Stimulated activated naive CD8-positive, alpha-beta T cell treated with anti-CD3 and anti-CD28 coated beads, Interleukin-15, Interleukin-2, amounts not matched to agents 100 U/mL and 50 U/mL, for 24 hours (primary cell): ENCODE data around the gene CENPE.

Experiments used
- ATAC-seq: fragments of 150-1000 bp; cut with Tn5 transposase; one replicate; pipeline ENCODE4 v1.10.0; 2021
- DNase-seq: peaks from one replicate; pipeline ENCODE4 v3.0.0; 2021

CENPE gene

GRCh38 chr4:103136671-103137445 is 61.3 kb downstream of the CENPE start:
- ATAC-seq, result no peak
- DNase-seq, result no peak

DNA sequence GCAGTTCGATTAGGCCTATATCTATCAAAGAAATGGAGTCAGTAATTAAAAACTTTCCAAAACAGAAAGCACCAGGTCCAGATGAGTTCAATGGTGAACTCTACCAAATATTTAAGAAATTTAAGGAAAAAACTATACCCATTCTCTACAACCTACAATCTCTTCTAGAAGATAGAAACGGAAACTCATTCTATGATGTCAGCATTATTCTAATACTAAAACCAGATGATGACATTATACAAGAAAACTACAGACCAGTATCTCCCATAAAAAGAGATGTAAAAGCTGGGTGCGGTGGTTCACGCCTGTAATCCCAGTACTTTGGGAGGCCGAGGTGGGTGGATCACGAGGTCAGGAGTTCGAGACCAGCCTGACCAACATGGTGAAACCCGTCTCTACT is 69.0 kb downstream of the CENPE start:
- ATAC-seq (no peak), DNase-seq (no peak)

DNA sequence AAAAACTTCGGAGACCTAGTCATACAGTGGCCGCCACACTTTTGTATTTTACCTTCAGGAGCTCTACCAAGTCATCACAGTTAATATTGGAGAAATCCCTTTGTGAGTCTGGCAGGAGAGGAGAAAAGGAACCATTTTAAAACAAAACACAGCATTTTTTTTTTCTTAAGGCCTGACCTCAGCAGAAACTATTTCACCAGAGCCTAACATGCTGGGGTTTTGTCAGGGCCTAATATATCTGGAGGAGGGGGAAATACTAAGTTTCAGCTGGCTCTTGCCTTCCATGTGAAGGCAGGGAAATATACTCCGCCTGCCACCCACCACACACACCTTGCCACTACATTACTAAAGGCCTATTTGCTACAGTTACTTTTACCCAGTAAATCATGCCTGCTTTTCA is 72.0 kb downstream of the CENPE start:
- ATAC-seq (no peak), DNase-seq (no peak)

GRCh38 chr4:103123114-103123513 is 75.0 kb downstream of the CENPE start:
- ATAC-seq (no peak), DNase-seq (no peak)

DNA sequence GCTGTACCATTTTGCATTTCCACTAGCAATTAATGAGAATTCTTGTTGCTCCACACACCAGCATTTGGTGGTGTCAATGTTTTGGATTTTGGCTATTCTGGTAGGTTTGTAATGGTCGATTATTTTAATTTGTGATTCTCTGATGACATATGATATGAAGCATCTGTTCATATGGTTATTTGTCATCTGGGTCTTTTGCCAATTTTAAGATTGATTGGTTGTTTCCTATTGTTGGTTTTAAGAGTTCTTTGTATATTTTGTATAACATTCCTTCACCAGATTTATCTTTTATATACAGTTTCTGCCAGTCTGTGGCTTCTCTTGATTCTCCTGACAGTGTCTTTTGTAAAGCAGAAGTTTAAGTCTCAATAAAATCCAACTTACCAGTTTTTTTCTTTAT is 80.0 kb downstream of the CENPE start:
- ATAC-seq, result no peak
- no peak for DNase-seq

GRCh38 chr4:103111598-103111997 is 86.5 kb downstream of the CENPE start:
- DNase-seq (no peak), ATAC-seq (no peak)

DNA sequence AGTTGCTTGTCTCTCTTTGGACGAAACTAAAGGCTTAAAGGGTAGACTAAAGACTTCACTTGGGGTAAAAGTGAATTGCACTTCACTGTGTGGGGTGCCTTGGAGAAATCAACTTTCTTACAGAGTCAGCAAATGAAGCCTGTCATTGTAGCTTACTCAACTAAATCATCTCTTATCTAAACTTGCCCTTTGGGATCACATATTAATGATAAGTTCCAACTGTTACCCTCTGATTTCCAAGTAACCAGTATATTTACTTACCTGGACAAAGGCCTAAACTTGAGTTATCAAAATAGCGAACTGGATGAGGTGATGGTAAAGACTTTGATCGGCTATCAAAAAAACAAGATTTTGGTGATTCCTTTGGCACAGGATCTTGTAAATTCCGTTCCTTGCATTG is 89.6 kb downstream of the CENPE start:
- DNase-seq (no peak), ATAC-seq (no peak)

DNA sequence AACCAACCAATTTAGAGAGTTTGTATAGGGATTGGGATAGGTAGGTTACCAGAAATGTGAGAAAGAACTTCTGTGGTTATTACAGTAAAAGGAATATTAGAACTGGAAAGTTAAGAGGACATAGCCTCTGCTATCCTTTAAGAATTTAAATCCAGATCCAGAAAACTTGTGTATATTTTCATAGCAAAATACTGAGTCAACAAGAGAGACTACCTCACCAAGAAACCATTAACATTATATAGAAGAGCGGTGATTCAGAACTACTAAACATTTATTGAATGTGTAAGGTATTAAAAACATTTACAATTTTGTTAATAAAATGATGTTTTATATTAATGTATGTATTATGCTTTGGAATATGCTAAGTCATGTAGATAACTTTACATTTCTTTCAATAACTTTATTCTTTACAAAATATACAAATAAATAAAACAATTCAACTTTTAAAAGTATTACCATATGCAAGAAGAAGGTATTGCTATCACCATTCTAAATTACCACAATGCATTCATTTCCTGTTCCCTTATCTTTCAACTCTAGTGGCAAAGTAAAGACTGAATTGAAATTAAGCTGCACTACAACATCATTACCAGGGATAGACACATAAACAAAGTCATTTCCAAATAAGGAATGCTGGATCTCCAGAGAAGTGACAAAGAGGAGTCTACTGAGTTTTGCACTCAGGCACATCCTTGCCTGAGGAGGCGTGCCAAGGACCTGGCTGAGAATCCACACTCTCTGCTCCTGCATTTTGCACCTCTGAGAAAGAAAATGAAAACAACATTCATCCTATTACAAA is 92.4 kb downstream of the CENPE start:
- ATAC-seq (no peak), DNase-seq (no peak)

- ATAC-seq (no peak), DNase-seq (no peak)
Measured at GRCh38 chr4:103104886-103105285, 93.3 kb downstream of the CENPE start.

- ATAC-seq (no peak), DNase-seq (no peak)
Measured at GRCh38 chr4:103100691-103101090, 97.5 kb downstream of the CENPE start.

- DNase-seq, result peak; percentile 35
- peak; percentile 94 for ATAC-seq
Measured at GRCh38 chr4:103099691-103100392, 98.3 kb downstream of the CENPE start, which contains the start of gene BDH2. BDH2 (minus strand) TSS chr4:103099834; CDS start chr4:103096254, 3,580 bp downstream.

DNA sequence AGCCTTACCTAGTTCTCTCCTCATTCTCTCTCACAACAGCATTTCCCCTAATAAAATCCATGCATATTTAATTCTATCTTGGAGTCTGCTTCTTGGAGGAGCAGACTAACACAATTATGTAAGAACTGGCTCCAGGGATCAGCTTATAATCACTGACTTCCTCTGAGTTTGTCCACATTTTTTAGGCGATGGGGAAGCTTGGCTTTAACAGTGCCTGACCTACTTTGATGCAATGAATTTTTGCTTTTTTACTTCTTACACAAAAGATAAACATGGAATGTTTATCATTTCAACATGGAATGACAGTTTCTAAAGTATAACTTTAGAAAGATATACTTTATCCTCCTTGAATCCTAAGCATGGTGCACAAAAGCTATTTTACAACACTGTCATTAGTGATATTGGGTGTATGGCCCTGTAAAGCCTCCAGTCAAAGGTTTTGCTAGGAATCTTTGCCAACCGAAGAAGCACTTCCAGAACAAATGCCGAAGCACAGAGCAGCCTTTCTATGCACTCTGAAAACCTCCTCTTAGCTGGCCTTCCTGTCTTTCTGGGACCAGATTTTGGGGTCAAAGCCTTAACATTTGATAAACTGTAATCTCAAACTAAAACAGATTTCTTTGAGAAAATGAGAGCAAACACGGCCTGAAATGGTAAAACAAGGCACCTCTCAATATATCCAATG is 99.2 kb downstream of the CENPE start:
- ATAC-seq (no peak), DNase-seq (no peak)

- ATAC-seq, result no peak
Measured at GRCh38 chr4:103098341-103098740, 99.8 kb downstream of the CENPE start.

GRCh38 chr4:103097112-103097511 is 101.0 kb downstream of the CENPE start:
- DNase-seq (no peak), ATAC-seq (no peak)

More at GRCh38 chr4:103098341-103098740, 99.8 kb downstream of the CENPE start:
- DNase-seq, result no peak

GRCh38 chr4:103095080-103095479 is 103.1 kb downstream of the CENPE start:
- DNase-seq, result no peak
- no peak for ATAC-seq

- ATAC-seq (no peak), DNase-seq (no peak)
Measured at GRCh38 chr4:103092245-103092644, 105.9 kb downstream of the CENPE start.

DNA sequence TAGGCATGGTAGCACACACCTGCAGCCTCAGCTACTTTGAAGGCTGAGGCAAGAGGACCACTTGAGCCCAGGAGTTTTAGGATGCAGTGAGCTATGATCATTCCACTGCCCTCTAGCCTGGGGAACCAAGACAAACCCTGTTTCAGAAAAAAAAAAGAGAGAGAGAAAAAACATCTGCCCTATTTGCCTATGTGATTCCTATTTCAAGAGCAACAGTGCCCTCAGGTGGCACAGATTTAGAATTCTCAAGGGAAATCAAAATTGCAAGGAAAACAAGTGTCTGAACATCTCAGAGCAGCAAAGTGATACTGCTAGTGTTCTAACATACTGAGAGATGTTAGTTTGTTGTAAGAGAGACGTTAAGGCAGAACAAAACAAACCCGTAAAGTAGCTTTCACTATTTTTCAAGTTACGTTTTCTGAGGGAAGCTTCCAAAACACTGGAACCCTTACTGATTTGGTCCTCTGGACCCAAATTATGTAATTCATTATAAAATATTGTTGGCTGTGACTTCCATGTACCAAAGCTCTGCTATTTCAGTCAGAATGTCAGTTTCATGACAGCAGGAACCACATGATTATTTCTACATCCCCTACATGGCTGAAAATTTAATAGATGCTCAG is 106.4 kb downstream of the CENPE start:
- peak; percentile 50 for ATAC-seq
- peak; percentile 24 for DNase-seq

DNA sequence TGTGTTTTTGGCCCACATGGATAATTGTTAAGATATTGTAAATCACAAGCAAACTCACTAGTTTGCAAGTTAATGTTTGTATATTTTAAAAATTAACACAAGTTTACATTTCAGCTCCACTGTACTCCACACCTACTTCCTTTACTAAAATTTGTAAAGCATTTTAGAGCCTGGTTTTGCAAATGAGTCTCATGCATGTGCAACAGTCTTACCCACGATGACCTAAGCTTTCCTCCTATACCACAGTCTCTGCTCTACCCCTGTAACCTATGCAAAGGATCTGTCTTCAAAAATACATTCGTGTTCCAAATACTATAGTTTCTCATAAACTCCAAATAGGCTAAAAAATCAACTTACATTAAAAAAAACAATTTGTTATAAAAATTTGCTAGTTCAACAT is 108.7 kb downstream of the CENPE start:
- no peak for ATAC-seq

GRCh38 chr4:103086551-103086950 is 111.6 kb downstream of the CENPE start:
- no peak for DNase-seq
- ATAC-seq, result no peak

More for the DNA sequence above, 108.7 kb downstream of the CENPE start:
- DNase-seq, result no peak

- DNase-seq (no peak), ATAC-seq (no peak)
Measured at GRCh38 chr4:103085555-103086196, 112.5 kb downstream of the CENPE start.

GRCh38 chr4:103079621-103080020 is 118.5 kb downstream of the CENPE start:
- no peak for ATAC-seq
- DNase-seq, result no peak
